A549 (cell line): ENCODE results near the gene RASA3. TPM values are rescaled to one million over a fixed set of nuclear protein-coding genes. Genes with fewer than 3 reads are reported as not detected.
A peak's percentile ranks its signal among the peaks of the same experiment; 100 is the strongest.

Experiments
- ATAC-seq, 2 experiments: fragments of 200-7000 bp in 1 of 2; fragments of >200 bp in 1 of 2; cut with Nextera tagmentation in 1 of 2; cut with Tn5 transposase in 1 of 2; 3 replicates each; pipeline versions ENCODE4 v1.8.0 to v1.9.1; 2018 to 2020; ENCODE audit warnings: mild to moderate bottlenecking in 1 of 2, moderate library complexity in 1 of 2
- CTCF ChIA-PET: fragments of 300-600 bp; sonication (Branson Sonifier 250); formaldehyde crosslinking; extraction: SDS; loops from one replicate; lab custom pipeline; 2021; ENCODE audit warnings: antibody characterized with exemption, inconsistent platforms; lab: Yijun Ruan, JAX
- POLR2A ChIA-PET: fragments of 350-600 bp; formaldehyde crosslinking; extraction: SDS; loops from one replicate; lab custom pipeline; 2021; ENCODE audit warnings: antibody characterized with exemption, inconsistent platforms; lab: Yijun Ruan, JAX
- DNase-seq, 2 experiments: peaks; one replicate each; pipeline versions ENCODE4 v3.0.0 to v3.0.0-alpha.2; 2011 to 2016; ENCODE audit warnings: low read depth in 1 of 2, low spot score in 1 of 2
- FAIRE-seq: peaks from 2 replicates; lab custom pipeline; 2011; peaks lifted over from hg19 to GRCh38; lab: Jason Lieb, UNC
- H3K27ac ChIP-seq, 2 experiments: fragments of >200 bp; sonication (Bioruptor Twin); formaldehyde crosslinking; 3 replicates each; pipeline ENCODE4 v1.5.1; 2016 to 2017
- H3K4me1 ChIP-seq: fragments of >200 bp; sonication (Bioruptor Twin); formaldehyde crosslinking; 3 replicates; pipeline ENCODE4 v1.6.1; 2016
- H3K4me2 ChIP-seq: fragments of >200 bp; sonication (Bioruptor Twin); formaldehyde crosslinking; 3 replicates; pipeline ENCODE4 v1.6.1; 2016
- H3K4me3 ChIP-seq: fragments of >200 bp; sonication (Bioruptor Twin); formaldehyde crosslinking; 3 replicates; pipeline ENCODE4 v1.5.1; 2016
- H3K9me3 ChIP-seq: fragments of >200 bp; sonication (Bioruptor Twin); formaldehyde crosslinking; 3 replicates; pipeline ENCODE4 v1.6.1; 2016
- CBX2 ChIP-seq: fragments of 200-600 bp; sonication (generic); IDR thresholded peaks from 2 replicates; pipeline ENCODE4 v1.6.1; 2016; ENCODE audit warnings: low read depth, mild to moderate bottlenecking, borderline replicate concordance
- CBX8 ChIP-seq: fragments of 200-600 bp; sonication (generic); IDR thresholded peaks from 2 replicates; pipeline ENCODE4 v1.6.1; 2016
- FOSL2 ChIP-seq, 2 experiments: fragments of 450-650 bp in 1 of 2; fragments of >200 bp in 1 of 2; sonication (Bioruptor Twin) in 1 of 2; formaldehyde crosslinking; IDR thresholded peaks; 2 replicates each; pipeline versions ENCODE4 v1.5.0 to v1.6.1; 2016 to 2020; ENCODE audit warnings: mild to moderate bottlenecking in 1 of 2, moderate library complexity in 1 of 2
- HES2 ChIP-seq: fragments of >200 bp; sonication (Bioruptor Twin); formaldehyde crosslinking; IDR thresholded peaks from 2 replicates; pipeline ENCODE4 v1.6.1; 2016
- HOXA7 ChIP-seq: fragments of 250-450 bp; sonication (Bioruptor Pico); IDR thresholded peaks from 2 replicates; pipeline ENCODE4 v1.5.0; 2020; ENCODE audit warnings: mild to moderate bottlenecking, moderate library complexity
- KDM1A ChIP-seq: fragments of 200-600 bp; sonication (generic); IDR thresholded peaks from 2 replicates; pipeline ENCODE4 v1.6.1; 2016; ENCODE audit warnings: low read depth, mild to moderate bottlenecking
- KDM5A ChIP-seq: fragments of 200-600 bp; sonication (generic); IDR thresholded peaks from 2 replicates; pipeline ENCODE4 v1.6.1; 2016; ENCODE audit warnings: antibody characterized with exemption, mild to moderate bottlenecking
- MAFK ChIP-seq: fragments of 450-650 bp; IDR thresholded peaks from 2 replicates; pipeline ENCODE4 v1.6.1; 2014; ENCODE audit not compliant: partially characterized antibody
- MAZ ChIP-seq: fragments of 150-350 bp; IDR thresholded peaks from 2 replicates; pipeline ENCODE4 v1.6.1; 2014; ENCODE audit warnings: antibody characterized with exemption, low read depth, low read length, borderline replicate concordance
- MYC ChIP-seq: IDR thresholded peaks from 2 replicates; pipeline ENCODE4 v1.6.1; 2012; ENCODE audit warnings: mild to moderate bottlenecking, inconsistent platforms, low read length, improper control_type of control experiment, borderline replicate concordance
- NFE2L2 ChIP-seq: fragments of 150-350 bp; conservative IDR thresholded peaks from 2 replicates; pipeline ENCODE4 v1.6.1; 2014; ENCODE audit warnings: low read length
- NPAS2 ChIP-seq: fragments of 250-450 bp; sonication (Bioruptor Pico); IDR thresholded peaks from 2 replicates; pipeline ENCODE4 v1.8.0; 2022; ENCODE audit warnings: mild to moderate bottlenecking, moderate library complexity, borderline replicate concordance
- PBX3 ChIP-seq: IDR thresholded peaks from 2 replicates; pipeline ENCODE4 v1.6.1; 2012
- PHF8 ChIP-seq: fragments of 200-600 bp; sonication (generic); IDR thresholded peaks from 2 replicates; pipeline ENCODE4 v1.6.1; 2016; ENCODE audit warnings: low read depth, mild to moderate bottlenecking, antibody characterized with exemption, moderate library complexity, borderline replicate concordance
- POLR2A ChIP-seq: IDR thresholded peaks from 2 replicates; pipeline ENCODE4 v1.6.1; 2012; ENCODE audit warnings: mild to moderate bottlenecking, low read length
- RAD21 ChIP-seq, 2 experiments: fragments of >200 bp in 1 of 2; sonication (Bioruptor Twin) in 1 of 2; formaldehyde crosslinking in 1 of 2; IDR thresholded peaks in 1 of 2; conservative IDR thresholded peaks in 1 of 2; 2 replicates in 1 of 2; 3 replicates in 1 of 2; pipeline ENCODE4 v1.6.1; 2012 to 2018; ENCODE audit warnings: inconsistent platforms in 1 of 2
- USF2 ChIP-seq: fragments of 450-650 bp; IDR thresholded peaks from 2 replicates; pipeline ENCODE4 v1.6.1; 2014; ENCODE audit warnings: antibody characterized with exemption
- ZFP36 ChIP-seq: fragments of 450-650 bp; IDR thresholded peaks from 2 replicates; pipeline ENCODE4 v1.6.1; 2014; ENCODE audit warnings: borderline replicate concordance; ENCODE audit not compliant: partially characterized antibody
- ZSCAN20 ChIP-seq: fragments of 250-450 bp; sonication (Bioruptor Pico); IDR thresholded peaks from 2 replicates; pipeline ENCODE4 v1.8.0; 2022; ENCODE audit warnings: mild to moderate bottlenecking, moderate library complexity
- WGBS: methylation state at CpG from one replicate; pipeline ENCODE4 v1.1.6; 2017; ENCODE audit errors: missing lambda C conversion rate; 5-methylcytosine and 5-hydroxymethylcytosine counted together
- polyA plus RNA-seq, 4 experiments: library from polyadenylated mRNA; depleted of rRNA in 3 of 4; stranded (reverse); fragments of >200 nt; fragmentation: RNase III in 1 of 4; extraction: RNeasy Plus Mini Kit Qiagen cat#74134 plus additional on column Dnase treatment in 1 of 4; gene quantifications; 2 replicates in 3 of 4; 3 replicates in 1 of 4; pipeline ENCODE4 v1.2.3, GENCODE V29; 2011 to 2017

RASA3 gene
- polyA plus RNA-seq, 2 of the 4 experiments (the other 2 are of a cell fraction), result 4.3 to 7.6 TPM

GRCh38 chr13:113999618-113999910 is 132.9 kb downstream of the RASA3 start:
- no peak for DNase-seq
- Histone ChIP-seq H3K4me1 (no peaks in the 10 kb centered on the region), H3K9me3 (no peaks in the 10 kb centered on the region), H3K27ac (no peak overlapping the region), H3K4me2 (no peak overlapping the region), H3K4me3 (no peak overlapping the region)
- WGBS, result 83% methylated on average over 1 of the region's 10 CpGs
- TF ChIP-seq POLR2A, result no peak
- TF ChIP-seq CBX2, result no peak
- TF ChIP-seq PHF8, result no peak
- no peak for ATAC-seq
- CTCF ChIA-PET, result interaction anchor here (0.6 kb wide), 1 partner anchor 203 kb away, joined by 3 read pairs; no protein-coding TSS in a partner anchor
- POLR2A ChIA-PET, result no interaction called here
- FAIRE-seq, result no peak

DNA sequence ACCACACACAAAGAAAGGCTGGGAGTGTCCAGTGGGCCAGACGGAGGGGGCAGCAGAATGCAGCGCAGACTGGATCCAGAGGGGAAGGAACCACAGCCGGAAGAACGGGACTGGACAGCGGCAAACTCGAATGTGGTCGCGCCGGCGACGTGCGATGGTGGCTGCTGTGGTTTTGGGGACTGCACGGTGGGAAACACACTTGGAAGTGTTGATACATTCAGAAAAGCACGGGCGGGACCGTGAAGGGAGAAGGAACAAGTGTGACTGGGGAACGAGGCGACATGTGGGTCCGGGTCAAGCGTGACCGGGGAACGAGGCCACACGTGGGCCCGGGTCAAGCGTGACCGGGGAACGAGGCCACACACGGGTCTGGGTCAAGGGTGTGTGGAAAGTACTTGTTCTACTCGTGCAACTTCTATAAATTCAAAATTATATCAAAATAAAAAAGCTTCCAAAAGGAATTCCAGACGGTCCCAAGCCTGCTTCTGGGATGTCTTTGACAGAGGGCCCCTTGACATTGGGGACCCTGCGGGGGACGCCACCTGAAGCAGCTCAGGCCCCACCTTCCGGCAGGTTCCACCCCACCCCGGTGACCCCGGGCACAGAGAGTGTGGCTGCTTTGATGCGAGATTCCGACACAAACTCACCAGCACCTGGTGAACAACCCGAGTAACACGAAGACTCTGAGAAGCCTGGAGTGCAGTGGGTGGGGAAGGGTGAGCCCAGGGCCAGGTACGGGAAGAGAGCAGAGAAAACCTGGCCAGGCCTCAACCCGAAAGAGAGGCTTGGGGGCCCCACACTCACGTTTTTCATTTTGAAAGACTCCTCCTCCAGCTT is 133.4 kb downstream of the RASA3 start:
- ATAC-seq, result no peak
- CTCF ChIA-PET, result interaction anchor here (0.6 kb wide), 1 partner anchor 204 kb away, joined by 3 read pairs; no protein-coding TSS in a partner anchor
- no peak for FAIRE-seq
- no peaks in the 10 kb centered on the region for H3K4me1 ChIP-seq
- no peak for TF ChIP-seq ZSCAN20 (CRISPR knock-in tag)
- no peak for TF ChIP-seq NPAS2 (CRISPR knock-in tag)
- no peak for TF ChIP-seq PBX3
- TF ChIP-seq HOXA7 (CRISPR knock-in tag), result no peak
- no peak for TF ChIP-seq NFE2L2
- no peaks in the 10 kb centered on the region for H3K9me3 ChIP-seq
- 88% methylated on average over 24 of the region's 42 CpGs for WGBS
- H3K4me3 ChIP-seq, result no peak overlapping the region
- POLR2A ChIA-PET, result no interaction called here
- no peak for DNase-seq
- no peak overlapping the region for H3K27ac ChIP-seq
- H3K4me2 ChIP-seq, result no peak overlapping the region

- 91% methylated on average over 15 of the region's 29 CpGs for WGBS
- no peak overlapping the region for H3K4me2 ChIP-seq
- no peak overlapping the region for H3K4me3 ChIP-seq
- no peaks in the 10 kb centered on the region for H3K4me1 ChIP-seq
- FAIRE-seq, result no peak
- TF ChIP-seq MAZ (no peak), MAFK (peak; percentile 14)
- no peak overlapping the region for H3K27ac ChIP-seq
- DNase-seq, result no peak
- ChIA-PET CTCF (no interaction called here), POLR2A (no interaction called here)
- no peak for ATAC-seq
- no peaks in the 10 kb centered on the region for H3K9me3 ChIP-seq
These were observed 134.3 kb downstream of the RASA3 start for GRCh38 chr13:113997845-113998751.

DNA sequence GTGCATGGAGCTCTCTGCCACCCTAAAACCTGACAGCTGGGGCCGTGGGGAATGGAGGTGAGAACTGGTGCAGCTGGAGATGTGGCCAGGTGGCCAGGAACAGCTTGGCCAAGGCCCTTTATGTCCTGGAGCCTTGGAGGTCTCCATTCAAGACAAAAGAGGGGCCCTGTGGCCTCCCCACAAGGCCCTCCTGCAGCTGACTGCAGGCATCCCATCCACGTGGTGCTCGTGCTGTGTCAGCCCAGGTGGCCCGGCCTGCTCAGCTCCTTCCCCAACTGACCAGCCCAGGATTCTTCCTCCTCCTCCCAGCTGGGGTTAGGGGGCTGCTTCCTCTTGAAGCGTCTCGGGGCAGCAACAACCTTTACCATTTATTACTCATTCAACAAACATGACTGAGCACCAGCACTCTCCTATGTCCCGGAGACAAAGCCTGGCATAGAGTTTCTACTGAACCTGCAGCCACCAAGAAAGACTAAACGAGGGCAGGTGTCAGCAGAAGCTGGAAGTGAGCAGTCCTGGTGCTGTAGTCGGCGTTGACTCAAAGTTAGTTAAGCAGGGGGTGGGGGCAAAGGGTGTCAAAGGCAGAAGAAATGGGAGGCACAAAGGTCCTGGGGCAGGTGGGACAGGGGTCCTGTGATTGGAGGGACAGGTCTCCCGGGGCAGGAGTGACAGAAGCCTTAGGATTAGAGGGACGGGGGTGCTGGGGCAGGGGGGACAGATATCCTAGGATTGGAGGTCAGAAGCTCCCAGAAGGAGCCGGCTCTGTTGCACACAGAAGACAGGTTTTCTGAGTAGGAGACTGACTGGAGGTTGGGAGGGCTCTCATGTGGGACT is 135.3 kb downstream of the RASA3 start:
- POLR2A ChIA-PET, result no interaction called here
- 72% methylated on average over 10 of the region's 13 CpGs for WGBS
- no peak overlapping the region for H3K4me3 ChIP-seq
- FAIRE-seq (no peak), DNase-seq (no peak), ATAC-seq (no peak)
- H3K4me1 ChIP-seq, result no peaks in the 10 kb centered on the region
- H3K27ac ChIP-seq, result no peak overlapping the region
- no peaks in the 10 kb centered on the region for H3K9me3 ChIP-seq
- CTCF ChIA-PET, result no interaction called here
- TF ChIP-seq MAFK, result no peak
- TF ChIP-seq ZSCAN20 (CRISPR knock-in tag), result no peak
- no peak for TF ChIP-seq KDM1A
- no peak for TF ChIP-seq CBX2
- no peak for TF ChIP-seq CBX8
- no peak for TF ChIP-seq ZFP36
- TF ChIP-seq HES2, result no peak
- no peak for TF ChIP-seq RAD21 (conservative IDR thresholded peaks at IDR 0.05 in 1 of 2, IDR thresholded peaks at IDR 0.05 in 1 of 2)
- no peak for TF ChIP-seq MYC
- TF ChIP-seq KDM5A, result no peak
- no peak for TF ChIP-seq USF2
- no peak for TF ChIP-seq FOSL2 (IDR thresholded peaks at IDR 0.05)
- TF ChIP-seq FOSL2 (CRISPR knock-in tag; IDR thresholded peaks at IDR 0.05), result no peak
- TF ChIP-seq, all 56 proteins: peak for 0
- no peak overlapping the region for H3K4me2 ChIP-seq
